ENCODE data around the gene ZNF438. TPM values are rescaled to one million over a fixed set of nuclear protein-coding genes. Genes with fewer than 3 reads are reported as not detected.
"Not testable (repeated sequence)": the region's sequence is repeated elsewhere in the genome, so short reads cannot be mapped to it uniquely, and the experiment has no call there.

Gene ZNF438
- total and polyA plus RNA-seq, 5 experiments from 2014 or later, result 2.3 to 6.0 (median 4.4) TPM

GRCh38 chr10:30931094-30931493, 100.6 kb downstream of the ZNF438 start:
- DNase-seq (no peak), ATAC-seq (no peak)
- Mint-ChIP-seq H3K9me3 (peaks cover 0 to 10% (median 2%) of the 10 kb centered on the region in 9 donors), H3K4me3 (no peak overlapping the region), H3K27ac (peak overlapping the region in 2 of 10 donors; percentile 18 to 60), H3K36me3 (peaks cover 11 to 21% (median 12%) of the 10 kb centered on the region in 3 donors), H3K27me3 (no peaks in the 10 kb centered on the region), H3K4me1 (peaks cover 9 to 20% (median 16%) of the 10 kb centered on the region in 4 donors)
- POLR2A ChIA-PET, result no interaction called here

- H3K9me3 Mint-ChIP-seq, result peaks cover 0 to 13% (median 4%) of the 10 kb centered on the region in 9 donors
- peaks cover 9 to 15% (median 13%) of the 10 kb centered on the region in 4 donors for H3K4me1 Mint-ChIP-seq
- H3K27me3 Mint-ChIP-seq, result no peaks in the 10 kb centered on the region
- no peak for ATAC-seq
- peaks cover 8 to 21% (median 12%) of the 10 kb centered on the region in 3 donors for H3K36me3 Mint-ChIP-seq
- H3K27ac Mint-ChIP-seq, result peak overlapping the region in 8 of 10 donors; percentile 88 to 96 (median 92)
- no peak for DNase-seq
- H3K4me3 Mint-ChIP-seq, result peak overlapping the region in 4 of 10 donors; percentile 81 to 94 (median 86)
- POLR2A ChIA-PET, result interaction anchor here (1.1 to 1.5 kb wide), 3 partner anchors 102 to 389 kb away, joined by 3 to 13 read pairs (median 3); partner anchors contain the start of genes ZEB1 and ZNF438
These were observed 101.7 kb downstream of the ZNF438 start for GRCh38 chr10:30929901-30930520.

- H3K36me3 Mint-ChIP-seq, result peaks cover 12 to 25% (median 17%) of the 10 kb centered on the region in 3 donors
- H3K9me3 Mint-ChIP-seq, result peaks cover 3 to 18% (median 9%) of the 10 kb centered on the region in 9 donors
- H3K4me1 Mint-ChIP-seq, result peaks cover 9 to 15% (median 12%) of the 10 kb centered on the region in 4 donors
- POLR2A ChIA-PET, result interaction anchor here (1.1 to 1.5 kb wide), 3 partner anchors 102 to 390 kb away, joined by 3 to 13 read pairs (median 3); partner anchors contain the start of genes ZEB1 and ZNF438
- H3K27ac Mint-ChIP-seq, result peak overlapping the region; percentile 88 to 96 (median 92)
- DNase-seq (peak in 5 of 10 donors; percentile 8 to 50 (median 15)), ATAC-seq (peak; percentile 37 to 66)
- H3K4me3 Mint-ChIP-seq, result peak overlapping the region; percentile 76 to 94 (median 84)
- H3K27me3 Mint-ChIP-seq, result not testable (repeated sequence)
These were observed 102.3 kb downstream of the ZNF438 start for GRCh38 chr10:30929311-30929729.

- POLR2A ChIA-PET, result interaction anchor here (1.5 kb wide), 1 partner anchor 144 kb away, joined by 13 read pairs; no protein-coding TSS in a partner anchor
- peak in 3 of 10 donors; percentile 4 to 19 (median 11) for DNase-seq
- no peaks in the 10 kb centered on the region for H3K27me3 Mint-ChIP-seq
These were observed 102.9 kb downstream of the ZNF438 start for GRCh38 chr10:30928742-30929141.

GRCh38 chr10:30918651-30919050, 113.0 kb downstream of the ZNF438 start:
- H3K27ac Mint-ChIP-seq, result no peak overlapping the region
- no peaks in the 10 kb centered on the region for H3K27me3 Mint-ChIP-seq
- ATAC-seq, result no peak

More at GRCh38 chr10:30928742-30929141, 102.9 kb downstream of the ZNF438 start:
- peak overlapping the region; percentile 76 to 94 (median 84) for H3K4me3 Mint-ChIP-seq
- peaks cover 8 to 23% (median 14%) of the 10 kb centered on the region in 9 donors for H3K9me3 Mint-ChIP-seq
- H3K4me1 Mint-ChIP-seq, result peaks cover 9 to 15% (median 12%) of the 10 kb centered on the region in 4 donors
- H3K27ac Mint-ChIP-seq, result peak overlapping the region; percentile 88 to 96 (median 92)
- peak in 1 of 2 donors; percentile 64 for ATAC-seq
- H3K36me3 Mint-ChIP-seq, result peaks cover 16 to 29% (median 21%) of the 10 kb centered on the region in 3 donors

GRCh38 chr10:30917789-30918188, 113.9 kb downstream of the ZNF438 start:
- POLR2A ChIA-PET, result no interaction called here

More at GRCh38 chr10:30918651-30919050, 113.0 kb downstream of the ZNF438 start:
- H3K36me3 Mint-ChIP-seq, result peaks cover 4 to 18% (median 7%) of the 10 kb centered on the region in 3 donors
- POLR2A ChIA-PET, result no interaction called here
- H3K9me3 Mint-ChIP-seq, result peaks cover 0 to under 1% (median 0%) of the 10 kb centered on the region in 9 donors
- H3K4me1 Mint-ChIP-seq, result peaks cover 0 to 2% (median 0%) of the 10 kb centered on the region in 4 donors
- H3K4me3 Mint-ChIP-seq, result no peak overlapping the region
- no peak for DNase-seq

GRCh38 chr10:30917067-30917466, 114.6 kb downstream of the ZNF438 start:
- no peak for DNase-seq
- Mint-ChIP-seq H3K4me1 (peaks cover 0 to 2% (median 0%) of the 10 kb centered on the region in 4 donors), H3K27ac (no peak overlapping the region), H3K9me3 (no peaks in the 10 kb centered on the region), H3K36me3 (peaks cover 0 to 13% (median 0%) of the 10 kb centered on the region in 3 donors), H3K27me3 (no peaks in the 10 kb centered on the region), H3K4me3 (no peak overlapping the region)
- no peak for ATAC-seq
- POLR2A ChIA-PET, result no interaction called here

More at GRCh38 chr10:30917789-30918188, 113.9 kb downstream of the ZNF438 start:
- ATAC-seq, result no peak
- Mint-ChIP-seq H3K36me3 (peaks cover 0 to 13% (median 0%) of the 10 kb centered on the region in 3 donors), H3K27me3 (no peaks in the 10 kb centered on the region), H3K27ac (no peak overlapping the region), H3K4me1 (peaks cover 0 to 2% (median 0%) of the 10 kb centered on the region in 4 donors), H3K9me3 (no peaks in the 10 kb centered on the region), H3K4me3 (no peak overlapping the region)
- no peak for DNase-seq

GRCh38 chr10:30915146-30915545, 116.5 kb downstream of the ZNF438 start:
- no peak for ATAC-seq
- Mint-ChIP-seq H3K9me3 (no peaks in the 10 kb centered on the region), H3K27me3 (no peaks in the 10 kb centered on the region), H3K36me3 (peaks cover 0 to 2% (median 0%) of the 10 kb centered on the region in 3 donors), H3K4me1 (peaks cover 0 to 2% (median 0%) of the 10 kb centered on the region in 4 donors), H3K4me3 (no peak overlapping the region), H3K27ac (no peak overlapping the region)
- POLR2A ChIA-PET, result no interaction called here
- no peak for DNase-seq

- Mint-ChIP-seq H3K27me3 (no peaks in the 10 kb centered on the region), H3K9me3 (no peaks in the 10 kb centered on the region), H3K36me3 (peaks cover 8 to 26% (median 18%) of the 10 kb centered on the region in 3 donors), H3K27ac (no peak overlapping the region), H3K4me3 (no peak overlapping the region), H3K4me1 (no peaks in the 10 kb centered on the region)
- POLR2A ChIA-PET, result no interaction called here
- DNase-seq, result no peak
- ATAC-seq, result no peak
These were observed 120.3 kb downstream of the ZNF438 start for GRCh38 chr10:30911303-30911863.

GRCh38 chr10:30903397-30904138, 128.1 kb downstream of the ZNF438 start:
- Mint-ChIP-seq H3K4me3 (no peak overlapping the region), H3K27me3 (no peaks in the 10 kb centered on the region), H3K4me1 (peaks cover 0 to 3% (median 0%) of the 10 kb centered on the region in 4 donors), H3K27ac (no peak overlapping the region), H3K36me3 (peaks cover 32 to 67% (median 34%) of the 10 kb centered on the region in 3 donors), H3K9me3 (peaks cover 0 to 4% (median 0%) of the 10 kb centered on the region in 9 donors)
- ATAC-seq (no peak), DNase-seq (no peak)
- POLR2A ChIA-PET, result no interaction called here

- no peak overlapping the region for H3K27ac Mint-ChIP-seq
These were observed 128.9 kb downstream of the ZNF438 start for GRCh38 chr10:30902621-30903396.

More at GRCh38 chr10:30902621-30903396, 128.9 kb downstream of the ZNF438 start:
- no peak for DNase-seq
- Mint-ChIP-seq H3K4me3 (no peak overlapping the region), H3K36me3 (peaks cover 28 to 63% (median 32%) of the 10 kb centered on the region in 3 donors), H3K9me3 (peaks cover 0 to 4% (median 0%) of the 10 kb centered on the region in 9 donors), H3K27me3 (no peaks in the 10 kb centered on the region), H3K4me1 (peaks cover 0 to 5% (median 2%) of the 10 kb centered on the region in 4 donors)
- POLR2A ChIA-PET, result no interaction called here
- ATAC-seq, result no peak

All from naive thymus-derived CD8-positive, alpha-beta T cell (primary cell).